Endothelial cell of umbilical vein (primary cell): Measurements from ENCODE around the gene ASAP2. TPM values are rescaled to one million over a fixed set of nuclear protein-coding genes. Genes with fewer than 3 reads are reported as not detected.
A peak's percentile ranks its signal among the peaks of the same experiment; 100 is the strongest.

Source experiments
- BruUV-seq: library from RNA; stranded (reverse); fragments of 400-500 nt; replicated peaks from 2 replicates; lab custom pipeline; 2021; lab: Mats Ljungman, UMichigan
- CTCF ChIA-PET: fragments of 300-600, 350-600 bp; sonication (Branson Sonifier 250); formaldehyde crosslinking; loops from one replicate; lab custom pipeline; 2021; ENCODE audit warnings: antibody characterized with exemption, inconsistent platforms; lab: Charles Lee
- POLR2A ChIA-PET: fragments of 300-600, 350-600 bp; sonication (Branson Sonifier 250); formaldehyde crosslinking; loops from one replicate; lab custom pipeline; 2021; ENCODE audit warnings: antibody characterized with exemption, inconsistent platforms; lab: Charles Lee
- DNase-seq: peaks from one replicate; pipeline ENCODE4 v3.0.0-alpha.2; 2011; ENCODE audit warnings: low read depth, low spot score
- FAIRE-seq: peaks from 2 replicates; lab custom pipeline; 2011; peaks lifted over from hg19 to GRCh38; lab: Jason Lieb, UNC
- H2AFZ ChIP-seq: 2 replicates; pipeline ENCODE4 v1.6.0; 2012; ENCODE audit warnings: low read depth, low read length, control low read depth, inconsistent platforms
- H3K27ac ChIP-seq: 2 replicates; pipeline ENCODE4 v1.5.1; 2011; ENCODE audit warnings: low read depth, mild to moderate bottlenecking, control low read depth, low read length, moderate library complexity; ENCODE audit not compliant: insufficient read depth
- H3K27me3 ChIP-seq, 2 experiments: 2 replicates each; pipeline versions ENCODE4 v1.6.0 to v1.6.1; 2011; ENCODE audit warnings: low read length in 2 of 2, mixed read lengths in 1 of 2; ENCODE audit not compliant: control insufficient read depth in 2 of 2, insufficient read depth in 2 of 2
- H3K36me3 ChIP-seq, 2 experiments: 2 replicates in 1 of 2; 3 replicates in 1 of 2; pipeline ENCODE4 v1.5.1; 2011; ENCODE audit warnings: low read length in 2 of 2, mild to moderate bottlenecking in 1 of 2, moderate library complexity in 1 of 2; ENCODE audit not compliant: control insufficient read depth in 2 of 2, insufficient read depth in 2 of 2; ENCODE audit errors: extremely low read depth in 1 of 2
- H3K4me1 ChIP-seq: 3 replicates; pipeline ENCODE4 v1.5.1; 2011; ENCODE audit warnings: mild to moderate bottlenecking, low read length; ENCODE audit not compliant: control insufficient read depth, insufficient read depth; ENCODE audit errors: extremely low read depth
- H3K4me2 ChIP-seq: 2 replicates; pipeline ENCODE4 v1.6.1; 2011; ENCODE audit warnings: low read length, control low read depth, mixed read lengths; ENCODE audit not compliant: insufficient read depth
- H3K4me3 ChIP-seq, 3 experiments: fragments of 200-600 bp in 1 of 3; sonication (generic), shearing (Covaris generic) in 1 of 3; replicated peaks in 1 of 3; 2 replicates each; pipeline ENCODE4 v1.5.1; 2011 to 2016; ENCODE audit warnings: control low read depth in 3 of 3, low read length in 3 of 3, mild to moderate bottlenecking in 2 of 3, inconsistent platforms in 1 of 3, low read depth in 1 of 3, moderate library complexity in 1 of 3; ENCODE audit not compliant: insufficient read depth in 1 of 3
- H3K79me2 ChIP-seq: 2 replicates; pipeline ENCODE4 v1.6.0; 2012; ENCODE audit warnings: low read length, inconsistent platforms; ENCODE audit not compliant: control insufficient read depth, insufficient read depth
- H3K9ac ChIP-seq: replicated peaks from 2 replicates; pipeline ENCODE3; 2011; ENCODE audit warnings: low read length, control low read depth; ENCODE audit not compliant: insufficient read depth; ENCODE audit errors: extremely low read depth
- H3K9me1 ChIP-seq: replicated peaks from 3 replicates; pipeline ENCODE4 v1.6.0; 2011; ENCODE audit warnings: mild to moderate bottlenecking, low read length; ENCODE audit not compliant: control insufficient read depth, insufficient read depth; ENCODE audit errors: extremely low read depth
- H3K9me3 ChIP-seq: replicated peaks from 2 replicates; pipeline ENCODE4 v1.5.1; 2012; ENCODE audit warnings: low read length, inconsistent platforms; ENCODE audit not compliant: control insufficient read depth, insufficient read depth
- H4K20me1 ChIP-seq: replicated peaks from 2 replicates; pipeline ENCODE3; 2011; ENCODE audit warnings: mild to moderate bottlenecking, low read length; ENCODE audit not compliant: control insufficient read depth, insufficient read depth; ENCODE audit errors: extremely low read depth
- CTCF ChIP-seq, 2 donors: IDR thresholded peaks; 1 replicate in 1 of 2; 2 replicates in 1 of 2; pipeline ENCODE4 v1.5.1; 2011; ENCODE audit warnings: low read length in 2 of 2, mild to moderate bottlenecking in 2 of 2, moderate library complexity in 2 of 2, control low read depth in 1 of 2, inconsistent platforms in 1 of 2, low read depth in 1 of 2; ENCODE audit not compliant: insufficient read depth in 1 of 2; ENCODE audit errors: extremely low read depth in 1 of 2
- EZH2 ChIP-seq: IDR thresholded peaks from 2 replicates; pipeline ENCODE4 v1.6.1; 2012; ENCODE audit warnings: borderline replicate concordance, low read depth, mild to moderate bottlenecking, moderate library complexity, low read length, inconsistent platforms; ENCODE audit not compliant: severe bottlenecking
- FOS ChIP-seq: IDR thresholded peaks from 2 replicates; pipeline ENCODE4 v1.6.1; 2011; ENCODE audit warnings: mild to moderate bottlenecking, low read length, moderate library complexity, borderline replicate concordance; ENCODE audit not compliant: insufficient read depth
- GATA2 ChIP-seq: IDR thresholded peaks from 2 replicates; pipeline ENCODE4 v1.7.0; 2011; ENCODE audit warnings: low read depth, mild to moderate bottlenecking, moderate library complexity, mixed read lengths, low read length; ENCODE audit not compliant: insufficient read length, insufficient read depth
- JUN ChIP-seq: IDR thresholded peaks from 2 replicates; pipeline ENCODE4 v1.6.1; 2011; ENCODE audit warnings: borderline replicate concordance, low read depth; ENCODE audit not compliant: insufficient read length, insufficient read depth
- MAX ChIP-seq: IDR thresholded peaks from 2 replicates; pipeline ENCODE4 v1.6.1; 2011; ENCODE audit not compliant: insufficient read depth, insufficient read length
- MYC ChIP-seq: IDR thresholded peaks from one replicate; pipeline ENCODE4 v1.6.1; 2011; ENCODE audit warnings: mild to moderate bottlenecking, low read depth, low read length
- POLR2A ChIP-seq: IDR thresholded peaks from 2 replicates; pipeline ENCODE4 v1.6.1; 2012; ENCODE audit warnings: low read depth, mild to moderate bottlenecking, control low read depth, low read length
- POLR2AphosphoS5 ChIP-seq: IDR thresholded peaks from 2 replicates; pipeline ENCODE4 v1.6.1; 2012; ENCODE audit warnings: low read depth, mild to moderate bottlenecking, control low read depth, low read length, moderate library complexity; ENCODE audit not compliant: insufficient read depth
- dilution Hi-C: fragments of 300-500 bp; cut with MboI; formaldehyde crosslinking; loops from one replicate; pipeline ENCODE4 v1.15.0; 2019; ENCODE audit warnings: low sequenced_read_pairs; ENCODE audit not compliant: extremely low pct_ligation_motif_present
- intact Hi-C: fragments of 100-400 bp; cut with micrococcal nuclease; formaldehyde crosslinking; loops from one replicate; pipeline ENCODE4 v1.10.0; 2022
- polyA plus RNA-seq, 4 experiments: library from polyadenylated mRNA; depleted of rRNA in 3 of 4; stranded (reverse) in 3 of 4; unstranded in 1 of 4; fragments of >200 nt; gene quantifications; 2 replicates each; pipeline versions ENCODE4 v1.2.1 to v1.2.3, GENCODE V29; 2011 to 2012; ENCODE audit warnings: missing spikeins in 1 of 4
- total RNA-seq: library from RNA; stranded (reverse); gene quantifications from 2 replicates; pipeline ENCODE4 v1.2.3, GENCODE V29; 2021

ASAP2 gene
- total and polyA plus RNA-seq, 2 donors (not counting 3 experiments of a cell fraction or from before 2014, with no cell fraction given) = 31.1 to 79.2 TPM

GRCh38 chr2:9201185-9201891 lies 5.3 kb upstream of the ASAP2 start:
- Histone ChIP-seq H3K9me1 (no peaks in the 10 kb centered on the region), H3K9me3 (no peaks in the 10 kb centered on the region), H3K4me3 (no peak overlapping the region), H3K27ac (peak overlapping the region; percentile 2), H3K4me2 (peak overlapping the region; percentile 64), H3K4me1 (peaks cover 23% of the 10 kb centered on the region), H3K9ac (peak overlapping the region; percentile 2), H4K20me1 (no peaks in the 10 kb centered on the region), H3K36me3 (no peaks in the 10 kb centered on the region), H3K79me2 (no peaks in the 10 kb centered on the region), H3K27me3 (no peaks in the 10 kb centered on the region), H2AFZ (no peak overlapping the region)
- TF ChIP-seq CTCF (IDR thresholded peaks at IDR 0.05; ENCODE audit: extremely low read depth in 1 of 2, insufficient read depth in 1 of 2, low read depth in 1 of 2, low read length in 2 of 2) (no peak), JUN (peak; percentile 39), POLR2A (peak; percentile 20), GATA2 (peak; percentile 85), MAX (no peak), FOS (peak; percentile 74), EZH2 (no peak), MYC (no peak), POLR2AphosphoS5 (peak; percentile 53)
- DNase-seq (peak; percentile 67), FAIRE-seq (peak; percentile 76)
- POLR2A ChIA-PET = no interaction called here
- intact Hi-C loops (loop anchor here (1.0 to 2.0 kb wide), 2 partner anchors 23 to 59 kb away; no protein-coding TSS in a partner anchor), dilution Hi-C loops (no loop called here)
- CTCF ChIA-PET = interaction anchor here (0.8 to 1.2 kb wide), 5 partner anchors 12 to 85 kb away, joined by 3 to 4 read pairs (median 3); no protein-coding TSS in a partner anchor
- no TSS peak for BruUV-seq
